HL-60 (cell line): Measurements from ENCODE around the gene MUSTN1.

Experiments used
- CTCF ChIP-seq: IDR thresholded peaks from one replicate; pipeline ENCODE4 v1.5.1; 2011; ENCODE audit warnings: low read length, control low read depth, inconsistent platforms; ENCODE audit not compliant: insufficient read depth
- POLR2AphosphoS5 ChIP-seq: IDR thresholded peaks from 2 replicates; pipeline ENCODE4 v1.6.1; 2012; ENCODE audit warnings: low read depth
- REST ChIP-seq: IDR thresholded peaks from 2 replicates; pipeline ENCODE4 v1.6.1; 2012; ENCODE audit warnings: low read depth; ENCODE audit not compliant: insufficient replicate concordance

GRCh38 chr3:52809662-52810377 lies 25.0 kb downstream of the MUSTN1 start:
- TF ChIP-seq CTCF = no peak
- TF ChIP-seq REST = no peak
- TF ChIP-seq POLR2AphosphoS5 = no peak
